CD4-positive, alpha-beta memory T cell (primary cell): ENCODE data around the gene NDOR1. TPM values are rescaled to one million over a fixed set of nuclear protein-coding genes. Genes with fewer than 3 reads are reported as not detected.
"Not testable (repeated sequence)": the region's sequence is repeated elsewhere in the genome, so short reads cannot be mapped to it uniquely, and the experiment has no call there.

Experiments
- CTCF ChIA-PET: fragments of 350-600 bp; sonication (Branson Sonifier 250); formaldehyde crosslinking; loops from one replicate; lab custom pipeline; 2021; ENCODE audit warnings: inconsistent platforms; ENCODE audit not compliant: partially characterized antibody; lab: Charles Lee
- POLR2A ChIA-PET: fragments of 350-600 bp; sonication (Branson Sonifier 250); formaldehyde crosslinking; loops from one replicate; lab custom pipeline; 2021; ENCODE audit not compliant: partially characterized antibody; lab: Charles Lee
- DNase-seq, 5 donors: peaks; one replicate each; pipeline versions ENCODE4 v3.0.0 to v3.0.0-alpha.2; 2020 to 2022; ENCODE audit warnings: mixed read lengths in 1 of 5
- H3K27ac ChIP-seq: one replicate; pipeline ENCODE4 v1.7.0; 2013; ENCODE audit warnings: low read depth, low read length
- H3K27me3 ChIP-seq: 2 replicates; pipeline ENCODE4 v1.7.0; 2013; ENCODE audit warnings: mild to moderate bottlenecking, low read length, moderate library complexity; ENCODE audit not compliant: insufficient read depth
- H3K36me3 ChIP-seq: 2 replicates; pipeline ENCODE4 v1.7.0; 2013; ENCODE audit warnings: mild to moderate bottlenecking, low read length, moderate library complexity; ENCODE audit not compliant: insufficient read depth
- H3K4me1 ChIP-seq: 2 replicates; pipeline ENCODE4 v1.7.0; 2013; ENCODE audit warnings: mild to moderate bottlenecking, low read length, moderate library complexity; ENCODE audit not compliant: insufficient read depth
- H3K4me3 ChIP-seq, 2 donors: one replicate each; pipeline ENCODE4 v1.7.0; 2013; ENCODE audit warnings: low read length in 2 of 2, mild to moderate bottlenecking in 1 of 2
- H3K9me3 ChIP-seq, 2 donors: one replicate each; pipeline ENCODE4 v1.7.0; 2013; ENCODE audit warnings: low read length in 2 of 2, control low read depth in 1 of 2; ENCODE audit not compliant: control insufficient read depth in 1 of 2
- H3K27ac Mint-ChIP-seq, 7 donors: one replicate each; pipeline ENCODE4 v1.8.0; 2020 to 2021; ENCODE audit warnings: mixed read lengths in 7 of 7, mild to moderate bottlenecking in 6 of 7, inconsistent platforms in 3 of 7, moderate library complexity in 3 of 7
- H3K27me3 Mint-ChIP-seq, 2 donors: one replicate each; pipeline ENCODE4 v1.8.0; 2020 to 2021; ENCODE audit warnings: mixed read lengths in 2 of 2
- H3K36me3 Mint-ChIP-seq, 2 donors: one replicate each; pipeline ENCODE4 v1.8.0; 2020 to 2021; ENCODE audit warnings: mixed read lengths in 2 of 2, inconsistent platforms in 1 of 2, mild to moderate bottlenecking in 1 of 2
- H3K4me1 Mint-ChIP-seq, 4 donors: one replicate each; pipeline ENCODE4 v1.8.0; 2020 to 2021; ENCODE audit warnings: mixed read lengths in 4 of 4, mild to moderate bottlenecking in 1 of 4
- H3K4me3 Mint-ChIP-seq, 8 donors: one replicate each; pipeline ENCODE4 v1.8.0; 2020 to 2021; ENCODE audit warnings: mixed read lengths in 8 of 8, mild to moderate bottlenecking in 7 of 8, moderate library complexity in 6 of 8, inconsistent platforms in 3 of 8
- H3K9me3 Mint-ChIP-seq, 8 donors: one replicate each; pipeline ENCODE4 v1.8.0; 2020 to 2021; ENCODE audit warnings: mixed read lengths in 8 of 8, mild to moderate bottlenecking in 5 of 8, inconsistent platforms in 3 of 8, moderate library complexity in 1 of 8
- intact Hi-C: fragments of 100-400 bp; cut with micrococcal nuclease; formaldehyde crosslinking; loops from one replicate; pipeline ENCODE4 v1.15.1; 2023
- polyA plus RNA-seq, 2 donors: library from polyadenylated mRNA; unstranded; fragments of 300-500 nt; fragmentation: Illumina TruSeq; gene quantifications; one replicate each; pipeline ENCODE4 v1.2.3, GENCODE V29; 2021
- total RNA-seq, 2 experiments: library from RNA; stranded (reverse); gene quantifications; one replicate each; pipeline ENCODE4 v1.2.3, GENCODE V29; 2021

NDOR1 gene
- total and polyA plus RNA-seq, 4 experiments from 2014 or later: 4.6 to 37.1 (median 23.1) TPM

GRCh38 chr9:137240841-137241489 lies 35.5 kb downstream of the NDOR1 start, which contains the start of gene TUBB4B:
TUBB4B (plus strand) TSS chr9:137241287; CDS start chr9:137241361, 74 bp downstream.
- peaks cover 10 to 12% of the 10 kb centered on the region in 2 donors for H3K36me3 Mint-ChIP-seq
- Histone ChIP-seq H3K27me3 (no peaks in the 10 kb centered on the region), H3K36me3 (peaks cover 18% of the 10 kb centered on the region), H3K27ac (peak within 1 kb of the TSS; percentile 75), H3K4me1 (peaks cover 40% of the 10 kb centered on the region), H3K9me3 (no peaks in the 10 kb centered on the region), H3K4me3 (peak within 1 kb of the TSS; percentile 17 to 63)
- peak within 1 kb of the TSS; percentile 89 to 97 (median 94) for H3K27ac Mint-ChIP-seq
- ChIA-PET POLR2A (interaction anchor here (0.5 to 10.3 kb wide), 52 partner anchors 9 to 877 kb away, joined by 3 to 260 read pairs (median 4); partner anchors contain the start of genes AJM1, CLIC3, CYSRT1 and DNLZ), CTCF (interaction anchor here (0.7 to 2.1 kb wide), 5 partner anchors 14 to 154 kb away, joined by 3 to 9 read pairs (median 6); partner anchors contain the start of genes MAN1B1, NELFB and NRARP)
- peaks cover 0 to 9% (median 0%) of the 10 kb centered on the region in 8 donors for H3K9me3 Mint-ChIP-seq
- H3K4me3 Mint-ChIP-seq: peak within 1 kb of the TSS; percentile 83 to 93 (median 92)
- peaks cover 0 to 2% of the 10 kb centered on the region in 2 donors for H3K27me3 Mint-ChIP-seq
- H3K4me1 Mint-ChIP-seq: peaks cover 6 to 43% (median 25%) of the 10 kb centered on the region in 4 donors
- peak; percentile 98 to 100 (median 99) for DNase-seq
- intact Hi-C loops: loop anchor here (1.0 to 5.0 kb wide), 8 partner anchors 14 to 450 kb away; partner anchors contain the start of genes ARRDC1, NELFB, TMEM141 and TPRN

- intact Hi-C loops: loop anchor here (1.0 to 5.0 kb wide), 8 partner anchors 14 to 450 kb away; partner anchors contain the start of genes ARRDC1, NELFB, TMEM141 and TPRN
- ChIA-PET POLR2A (interaction anchor here (0.5 to 10.3 kb wide), 40 partner anchors 10 to 451 kb away, joined by 3 to 260 read pairs (median 6); partner anchors contain the start of genes CYSRT1, DPP7, EXD3 and MAN1B1), CTCF (interaction anchor here (0.9 to 2.5 kb wide), 6 partner anchors 13 to 155 kb away, joined by 3 to 9 read pairs (median 6); partner anchors contain the start of genes MAN1B1 and NELFB)
- H3K27ac Mint-ChIP-seq: peak overlapping the region; percentile 53 to 97 (median 84)
- Histone ChIP-seq H3K27me3 (no peaks in the 10 kb centered on the region), H3K36me3 (peaks cover 18% of the 10 kb centered on the region), H3K27ac (peak overlapping the region; percentile 60), H3K4me3 (peak overlapping the region; percentile 6 to 63), H3K4me1 (peaks cover 33% of the 10 kb centered on the region), H3K9me3 (no peaks in the 10 kb centered on the region)
- H3K4me1 Mint-ChIP-seq: peaks cover 6 to 43% (median 22%) of the 10 kb centered on the region in 4 donors
- peak in 4 of 5 donors; percentile 49 to 78 (median 59) for DNase-seq
- H3K4me3 Mint-ChIP-seq: peak overlapping the region; percentile 80 to 92 (median 82)
- peaks cover 10 to 12% of the 10 kb centered on the region in 2 donors for H3K36me3 Mint-ChIP-seq
- H3K9me3 Mint-ChIP-seq: peaks cover 0 to 9% (median 0%) of the 10 kb centered on the region in 8 donors
- peaks cover 0 to 2% of the 10 kb centered on the region in 2 donors for H3K27me3 Mint-ChIP-seq
Observed at GRCh38 chr9:137241490-137242268, 36.2 kb downstream of the NDOR1 start.

- H3K4me1 Mint-ChIP-seq: peaks cover 6 to 39% (median 22%) of the 10 kb centered on the region in 4 donors
- peaks cover 28% of the 10 kb centered on the region for H3K4me1 ChIP-seq
Observed at GRCh38 chr9:137242269-137243203, 37.0 kb downstream of the NDOR1 start.

GRCh38 chr9:137243266-137243625 lies 37.7 kb downstream of the NDOR1 start:
- Mint-ChIP-seq H3K4me3 (peak overlapping the region in 5 of 8 donors; percentile 8 to 80 (median 32)), H3K27ac (peak overlapping the region in 2 of 7 donors; percentile 61 to 86), H3K4me1 (peaks cover 6 to 37% (median 22%) of the 10 kb centered on the region in 4 donors), H3K36me3 (peaks cover 10 to 12% of the 10 kb centered on the region in 2 donors)
- not testable (repeated sequence) for DNase-seq, H3K9me3 ChIP-seq, H3K4me3 ChIP-seq, H3K27me3 Mint-ChIP-seq, H3K27ac ChIP-seq, H3K9me3 Mint-ChIP-seq, H3K27me3 ChIP-seq
- CTCF ChIA-PET: interaction anchor here (2.5 kb wide), 1 partner anchor 11 kb away, joined by 7 read pairs; the partner anchor contains the start of gene NELFB
- intact Hi-C loops: loop anchor here (5.0 kb wide), 1 partner anchor 364 kb away; the partner anchor contains the start of gene ARRDC1
- H3K4me1 ChIP-seq: peaks cover 28% of the 10 kb centered on the region
- peaks cover 18% of the 10 kb centered on the region for H3K36me3 ChIP-seq
- POLR2A ChIA-PET: interaction anchor here (0.6 to 10.3 kb wide), 6 partner anchors 11 to 1134 kb away, joined by 3 to 260 read pairs (median 26); partner anchors contain the start of genes CYSRT1, NELFB, RNF208 and STPG3

More at GRCh38 chr9:137242269-137243203, 37.0 kb downstream of the NDOR1 start:
- H3K36me3 Mint-ChIP-seq: peaks cover 10 to 12% of the 10 kb centered on the region in 2 donors
- DNase-seq: no peak
- CTCF ChIA-PET: interaction anchor here (0.7 to 2.5 kb wide), 3 partner anchors 12 to 113 kb away, joined by 3 to 7 read pairs (median 4); partner anchors contain the start of gene NELFB
- H3K9me3 Mint-ChIP-seq: peaks cover 0 to 9% (median 0%) of the 10 kb centered on the region in 8 donors
- no peaks in the 10 kb centered on the region for H3K27me3 ChIP-seq
- peak overlapping the region; percentile 60 for H3K27ac ChIP-seq
- no peaks in the 10 kb centered on the region for H3K9me3 ChIP-seq
- H3K27ac Mint-ChIP-seq: peak overlapping the region; percentile 73 to 90 (median 84)
- H3K4me3 ChIP-seq: peak overlapping the region; percentile 6 to 63
- H3K27me3 Mint-ChIP-seq: peaks cover 0 to 2% of the 10 kb centered on the region in 2 donors
- H3K4me3 Mint-ChIP-seq: peak overlapping the region; percentile 80 to 84 (median 82)
- H3K36me3 ChIP-seq: peaks cover 18% of the 10 kb centered on the region
- intact Hi-C loops: loop anchor here (5.0 kb wide), 1 partner anchor 365 kb away; the partner anchor contains the start of gene ARRDC1
- POLR2A ChIA-PET: interaction anchor here (0.7 to 10.3 kb wide), 17 partner anchors 11 to 1133 kb away, joined by 3 to 260 read pairs (median 5); partner anchors contain the start of genes CYSRT1, EXD3, MAN1B1 and NELFB

- intact Hi-C loops: loop anchor here (5.0 kb wide), 1 partner anchor 363 kb away; the partner anchor contains the start of gene ARRDC1
- H3K27me3 Mint-ChIP-seq: peaks cover 0 to 2% of the 10 kb centered on the region in 2 donors
- H3K4me1 Mint-ChIP-seq: peaks cover 6 to 35% (median 22%) of the 10 kb centered on the region in 4 donors
- ChIA-PET POLR2A (interaction anchor here (0.6 to 10.3 kb wide), 5 partner anchors 10 to 116 kb away, joined by 3 to 260 read pairs (median 36); partner anchors contain the start of genes CYSRT1, NELFB, RNF208 and STPG3), CTCF (interaction anchor here (0.6 to 2.5 kb wide), 2 partner anchors 10 to 25 kb away, joined by 3 to 7 read pairs; partner anchors contain the start of gene NELFB)
- no peak for DNase-seq
- Histone ChIP-seq H3K4me1 (peaks cover 25% of the 10 kb centered on the region), H3K9me3 (no peaks in the 10 kb centered on the region), H3K36me3 (peaks cover 18% of the 10 kb centered on the region), H3K4me3 (no peak overlapping the region), H3K27ac (no peak overlapping the region), H3K27me3 (no peaks in the 10 kb centered on the region)
- peak overlapping the region in 4 of 7 donors; percentile 41 to 86 (median 69) for H3K27ac Mint-ChIP-seq
- peaks cover 0 to 9% (median 0%) of the 10 kb centered on the region in 8 donors for H3K9me3 Mint-ChIP-seq
- H3K36me3 Mint-ChIP-seq: peaks cover 10 to 12% of the 10 kb centered on the region in 2 donors
- H3K4me3 Mint-ChIP-seq: peak overlapping the region in 6 of 8 donors; percentile 8 to 80 (median 41)
Observed at GRCh38 chr9:137243626-137244485, 38.4 kb downstream of the NDOR1 start.
